ENCODE measurements around the gene RPS21.

DNA sequence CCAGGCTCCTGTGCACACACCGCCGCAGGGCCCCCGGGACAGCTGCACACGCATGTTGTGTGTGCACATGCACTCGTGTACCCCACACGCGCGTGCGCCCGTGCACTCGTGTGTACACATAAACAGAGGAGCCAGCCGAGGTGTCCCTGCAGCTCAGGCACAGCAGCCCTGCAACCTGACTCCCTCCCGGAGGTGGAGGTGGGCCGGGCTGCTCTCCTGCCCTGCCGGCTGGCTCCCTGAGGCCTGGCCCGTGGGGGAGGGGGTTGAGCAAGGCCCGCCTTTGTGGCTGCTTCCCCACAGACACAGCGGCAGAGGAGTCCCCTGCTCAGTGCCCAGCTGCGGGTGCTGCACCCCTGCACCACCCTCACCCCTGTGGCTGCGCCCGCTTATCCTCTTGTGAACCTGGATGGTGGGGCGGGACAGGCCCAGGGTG is 39.8 kb downstream of the RPS21 start:
- TF ChIP-seq ZFP30 (CRISPR knock-in tag; IDR thresholded peaks at IDR 0.05) (no peak), ZNF70 (CRISPR knock-in tag; IDR thresholded peaks at IDR 0.05) (no peak), ZNF565 (CRISPR knock-in tag; conservative IDR thresholded peaks at IDR 0.05; ENCODE audit: low read depth) (no peak), TCF4 (CRISPR knock-in tag; IDR thresholded peaks at IDR 0.05; ENCODE audit: borderline replicate concordance) (no peak), OSR1 (CRISPR knock-in tag; IDR thresholded peaks at IDR 0.05) (no peak), ARNTL (CRISPR knock-in tag; IDR thresholded peaks at IDR 0.05; ENCODE audit: borderline replicate concordance, low read depth) (no peak), GLIS3 (CRISPR knock-in tag; IDR thresholded peaks at IDR 0.05) (no peak), ZFP3 (CRISPR knock-in tag; IDR thresholded peaks at IDR 0.05) (no peak)
- TF ChIP-seq, protein P1, sequence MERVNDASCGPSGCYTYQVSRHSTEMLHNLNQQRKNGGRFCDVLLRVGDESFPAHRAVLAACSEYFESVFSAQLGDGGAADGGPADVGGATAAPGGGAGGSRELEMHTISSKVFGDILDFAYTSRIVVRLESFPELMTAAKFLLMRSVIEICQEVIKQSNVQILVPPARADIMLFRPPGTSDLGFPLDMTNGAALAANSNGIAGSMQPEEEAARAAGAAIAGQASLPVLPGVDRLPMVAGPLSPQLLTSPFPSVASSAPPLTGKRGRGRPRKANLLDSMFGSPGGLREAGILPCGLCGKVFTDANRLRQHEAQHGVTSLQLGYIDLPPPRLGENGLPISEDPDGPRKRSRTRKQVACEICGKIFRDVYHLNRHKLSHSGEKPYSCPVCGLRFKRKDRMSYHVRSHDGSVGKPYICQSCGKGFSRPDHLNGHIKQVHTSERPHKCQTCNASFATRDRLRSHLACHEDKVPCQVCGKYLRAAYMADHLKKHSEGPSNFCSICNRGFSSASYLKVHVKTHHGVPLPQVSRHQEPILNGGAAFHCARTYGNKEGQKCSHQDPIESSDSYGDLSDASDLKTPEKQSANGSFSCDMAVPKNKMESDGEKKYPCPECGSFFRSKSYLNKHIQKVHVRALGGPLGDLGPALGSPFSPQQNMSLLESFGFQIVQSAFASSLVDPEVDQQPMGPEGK (CRISPR knock-in tag; IDR thresholded peaks at IDR 0.05; ENCODE audit: borderline replicate concordance), result no peak
- TF ChIP-seq, protein P2, sequence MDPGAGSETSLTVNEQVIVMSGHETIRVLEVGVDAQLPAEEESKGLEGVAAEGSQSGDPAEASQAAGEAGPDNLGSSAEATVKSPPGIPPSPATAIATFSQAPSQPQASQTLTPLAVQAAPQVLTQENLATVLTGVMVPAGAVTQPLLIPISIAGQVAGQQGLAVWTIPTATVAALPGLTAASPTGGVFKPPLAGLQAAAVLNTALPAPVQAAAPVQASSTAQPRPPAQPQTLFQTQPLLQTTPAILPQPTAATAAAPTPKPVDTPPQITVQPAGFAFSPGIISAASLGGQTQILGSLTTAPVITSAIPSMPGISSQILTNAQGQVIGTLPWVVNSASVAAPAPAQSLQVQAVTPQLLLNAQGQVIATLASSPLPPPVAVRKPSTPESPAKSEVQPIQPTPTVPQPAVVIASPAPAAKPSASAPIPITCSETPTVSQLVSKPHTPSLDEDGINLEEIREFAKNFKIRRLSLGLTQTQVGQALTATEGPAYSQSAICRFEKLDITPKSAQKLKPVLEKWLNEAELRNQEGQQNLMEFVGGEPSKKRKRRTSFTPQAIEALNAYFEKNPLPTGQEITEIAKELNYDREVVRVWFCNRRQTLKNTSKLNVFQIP (CRISPR knock-in tag; IDR thresholded peaks at IDR 0.05; ENCODE audit: borderline replicate concordance, low read depth), result no peak

Measured in SK-N-SH treated with all-trans-retinoic acid at 6 μM for 48 hours (cell line).